Duodenal mucosa (tissue), 2 donors: ENCODE measurements around the gene IDH2.
"Not testable (repeated sequence)": the region's sequence is repeated elsewhere in the genome, so short reads cannot be mapped to it uniquely, and the experiment has no call there.

Experiments
- H3K27ac ChIP-seq: one replicate; pipeline ENCODE4 v1.7.0; 2013; ENCODE audit warnings: low read depth, low read length
- H3K27me3 ChIP-seq, 2 donors: one replicate each; pipeline ENCODE4 v1.7.0; 2013; ENCODE audit warnings: low read length in 2 of 2, control low read depth in 1 of 2; ENCODE audit not compliant: insufficient read depth in 2 of 2, control insufficient read depth in 1 of 2
- H3K36me3 ChIP-seq, 2 donors: one replicate each; pipeline ENCODE4 v1.7.0; 2013; ENCODE audit warnings: low read length in 2 of 2, control low read depth in 1 of 2; ENCODE audit not compliant: insufficient read depth in 2 of 2, control insufficient read depth in 1 of 2
- H3K4me1 ChIP-seq, 2 donors: one replicate each; pipeline ENCODE4 v1.7.0; 2013; ENCODE audit warnings: low read length in 2 of 2, control low read depth in 1 of 2; ENCODE audit not compliant: insufficient read depth in 2 of 2, control insufficient read depth in 1 of 2
- H3K4me3 ChIP-seq, 2 donors: one replicate each; pipeline ENCODE4 v1.7.0; 2013; ENCODE audit warnings: low read length in 2 of 2, low read depth in 1 of 2
- H3K9ac ChIP-seq, 2 donors: one replicate each; pipeline ENCODE4 v1.7.0; 2013; ENCODE audit warnings: low read length in 2 of 2, low read depth in 1 of 2
- H3K9me3 ChIP-seq, 2 donors: one replicate each; pipeline ENCODE4 v1.7.0; 2013; ENCODE audit warnings: low read length in 2 of 2, control low read depth in 1 of 2; ENCODE audit not compliant: control insufficient read depth in 1 of 2

Gene IDH2

DNA sequence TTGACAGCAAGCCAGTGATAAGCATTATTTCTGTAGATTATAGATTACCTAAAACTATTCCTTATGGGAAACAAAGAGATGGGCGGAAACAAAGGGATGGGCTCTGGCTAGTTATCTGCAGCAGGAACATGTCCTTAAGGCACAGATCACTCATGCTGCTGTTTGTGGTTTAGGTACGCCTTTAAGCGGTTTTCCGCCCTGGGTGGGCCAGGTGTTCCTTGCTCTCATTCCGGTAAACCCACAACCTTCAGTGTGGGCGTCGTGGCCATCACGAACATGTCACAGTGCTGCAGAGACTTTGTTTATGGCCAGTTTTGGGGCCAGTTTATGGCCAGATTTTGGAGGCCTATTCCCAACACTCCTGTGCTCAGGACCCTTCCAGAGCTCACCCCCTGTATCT lies 37.3 kb upstream of the IDH2 start:
- H3K9ac ChIP-seq, H3K36me3 ChIP-seq, H3K9me3 ChIP-seq, H3K27me3 ChIP-seq, H3K4me3 ChIP-seq, H3K27ac ChIP-seq: not testable (repeated sequence)
- peaks cover 4 to 11% of the 10 kb centered on the region in 2 donors for H3K4me1 ChIP-seq

DNA sequence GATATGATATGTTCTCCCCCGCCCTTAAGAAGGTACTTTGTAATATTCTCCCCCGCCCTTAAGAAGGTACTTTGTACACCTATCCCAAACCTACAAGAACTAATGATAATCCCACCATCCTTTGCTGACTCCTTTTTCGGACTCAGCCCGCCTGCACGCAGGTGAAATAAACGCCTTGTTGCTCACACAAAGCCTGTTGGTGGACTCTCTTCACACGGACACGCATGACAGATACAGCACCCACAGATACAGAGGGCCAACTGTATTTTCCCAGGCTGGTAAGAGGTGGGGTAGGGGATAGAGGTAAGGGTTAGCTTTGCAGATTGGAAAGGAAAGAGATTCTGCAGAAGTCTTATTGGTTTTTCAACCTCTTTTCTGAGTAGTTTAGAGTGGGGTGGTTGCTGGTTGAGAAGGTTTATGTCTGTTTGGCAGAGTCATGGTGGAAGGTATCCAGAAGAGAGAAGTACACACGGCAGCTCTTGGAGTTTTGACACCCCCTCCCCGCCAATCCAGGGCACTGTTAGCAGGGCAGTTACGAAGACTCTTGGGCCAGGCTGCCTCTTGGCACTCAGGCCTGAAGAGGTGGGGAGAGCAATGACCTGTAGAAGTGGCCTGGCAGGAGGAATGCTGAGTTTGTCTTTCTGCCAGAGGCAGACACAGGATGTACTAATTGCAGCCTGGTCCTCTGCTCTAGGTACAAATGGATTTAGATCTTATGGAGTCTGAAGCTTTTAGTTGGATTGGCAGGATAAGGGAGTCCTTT lies 36.0 kb upstream of the IDH2 start:
- Histone ChIP-seq H3K27me3 (no peaks in the 10 kb centered on the region), H3K9ac (no peak overlapping the region), H3K36me3 (no peaks in the 10 kb centered on the region), H3K4me1 (peaks cover under 1 to 8% of the 10 kb centered on the region in 2 donors), H3K27ac (no peak overlapping the region), H3K9me3 (no peaks in the 10 kb centered on the region), H3K4me3 (no peak overlapping the region)

DNA sequence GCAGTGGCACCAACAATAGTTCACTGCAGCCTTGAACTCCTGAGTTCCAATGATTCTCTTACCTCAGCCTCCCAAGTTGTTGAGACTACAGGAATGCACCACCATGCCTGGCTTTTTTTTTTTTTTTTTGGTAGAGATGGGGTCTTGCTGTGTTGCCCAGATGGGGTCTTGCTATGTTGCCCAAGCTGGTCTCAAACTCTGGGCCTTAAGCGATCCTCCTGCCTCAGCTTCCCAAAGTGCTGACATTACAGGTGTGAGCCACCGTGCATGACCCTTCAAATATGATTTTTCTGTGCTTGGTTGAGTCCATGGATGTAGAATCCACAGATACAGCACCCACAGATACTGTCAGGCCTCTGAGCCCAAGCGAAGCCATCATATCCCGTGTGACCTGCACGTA lies 30.2 kb upstream of the IDH2 start:
- H3K27me3 ChIP-seq, result peaks cover 0 to 3% of the 10 kb centered on the region in 2 donors
- no peaks in the 10 kb centered on the region for H3K9me3 ChIP-seq
- no peaks in the 10 kb centered on the region for H3K4me1 ChIP-seq
- H3K27ac ChIP-seq, result no peak overlapping the region
- no peak overlapping the region for H3K9ac ChIP-seq
- H3K36me3 ChIP-seq, result no peaks in the 10 kb centered on the region
- H3K4me3 ChIP-seq, result no peak overlapping the region

DNA sequence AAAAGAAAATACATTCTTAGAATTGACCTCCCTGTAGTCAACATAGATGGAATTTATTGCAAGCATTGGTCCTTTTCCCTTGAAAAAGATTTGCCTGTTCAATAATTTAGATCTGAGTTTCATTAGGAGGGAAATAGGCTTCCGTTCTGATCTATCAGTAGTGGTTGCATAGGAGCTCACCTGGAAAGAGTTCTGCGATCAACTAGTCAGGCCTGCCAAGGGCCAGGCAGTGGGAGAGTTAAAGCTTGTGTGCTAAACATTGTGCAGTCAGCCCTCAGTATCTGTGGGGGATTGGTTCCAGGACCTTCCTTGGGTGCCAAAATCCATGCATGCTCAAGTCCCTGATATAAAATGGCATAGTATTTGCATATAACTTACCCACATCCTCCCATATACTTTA lies 29.6 kb upstream of the IDH2 start:
- Histone ChIP-seq H3K9me3 (no peaks in the 10 kb centered on the region), H3K27me3 (peaks cover 0 to 3% of the 10 kb centered on the region in 2 donors), H3K4me3 (no peak overlapping the region), H3K27ac (no peak overlapping the region), H3K36me3 (no peaks in the 10 kb centered on the region), H3K9ac (no peak overlapping the region), H3K4me1 (peaks cover 0 to 1% of the 10 kb centered on the region in 2 donors)

DNA sequence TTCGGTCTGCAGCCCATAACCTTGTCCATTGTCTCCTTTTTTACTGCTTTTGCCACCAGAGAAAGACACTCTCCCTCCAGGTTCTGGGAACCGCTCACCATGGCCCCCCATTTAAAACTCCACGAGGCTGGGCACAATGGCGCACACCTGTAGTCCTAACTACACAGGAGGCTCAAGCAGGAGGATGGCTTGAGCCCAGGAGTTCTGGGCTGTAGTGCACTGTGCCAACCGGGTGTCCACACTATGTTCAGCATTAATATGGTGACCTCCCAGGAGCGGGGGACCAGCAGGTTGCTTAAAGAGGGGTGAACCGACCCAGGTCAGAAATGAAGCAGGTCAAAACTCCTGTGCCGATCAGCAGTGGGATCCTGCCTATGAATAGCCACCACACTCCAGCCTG lies 28.0 kb upstream of the IDH2 start:
- Histone ChIP-seq H3K4me3 (no peak overlapping the region), H3K27me3 (peaks cover 0 to 3% of the 10 kb centered on the region in 2 donors), H3K36me3 (no peaks in the 10 kb centered on the region), H3K9me3 (no peaks in the 10 kb centered on the region), H3K27ac (no peak overlapping the region), H3K4me1 (peaks cover 2 to 6% of the 10 kb centered on the region in 2 donors), H3K9ac (no peak overlapping the region)

DNA sequence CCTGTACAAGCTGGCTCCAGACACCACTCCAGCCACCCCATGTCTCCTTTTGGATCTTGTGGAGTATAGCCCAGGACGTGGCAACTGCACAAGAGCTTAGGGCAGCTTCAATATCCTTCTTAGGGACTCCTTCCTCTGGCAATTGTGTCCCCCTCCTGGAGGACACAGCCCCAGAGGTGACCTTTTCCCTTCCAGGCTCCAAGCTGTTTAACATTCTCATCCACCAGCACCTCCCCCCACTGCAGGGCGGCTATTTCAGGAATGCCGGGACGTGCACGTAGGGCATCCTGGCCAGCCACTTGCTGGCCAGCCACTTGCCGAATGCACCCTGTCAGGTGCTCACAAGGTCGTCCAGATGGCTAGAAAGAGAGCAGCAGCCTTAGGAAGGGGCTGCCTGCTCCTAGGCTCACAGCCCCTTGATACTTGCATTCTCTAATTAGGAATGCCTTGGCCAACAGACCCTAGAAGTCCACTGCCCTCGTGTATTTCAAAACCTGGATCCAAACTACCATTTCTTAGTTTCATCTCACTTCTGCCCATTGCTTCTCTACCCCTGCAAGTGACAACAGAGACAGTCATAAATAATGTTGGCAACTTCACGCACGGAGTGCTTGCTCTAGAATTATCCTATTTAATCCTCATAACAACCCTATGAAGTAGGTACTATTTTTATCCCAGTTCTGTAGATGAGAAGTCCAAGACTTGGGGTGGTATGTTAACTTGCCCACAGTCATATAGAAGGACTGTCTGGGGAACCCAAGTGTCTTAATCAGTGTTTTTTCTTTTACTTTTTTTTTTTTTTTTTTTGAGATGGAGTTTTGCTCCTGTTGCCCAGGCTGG lies 24.5 kb upstream of the IDH2 start:
- Histone ChIP-seq H3K27ac (no peak overlapping the region), H3K27me3 (peaks cover 0 to 3% of the 10 kb centered on the region in 2 donors), H3K9me3 (no peaks in the 10 kb centered on the region), H3K4me1 (peaks cover 2 to 6% of the 10 kb centered on the region in 2 donors), H3K9ac (no peak overlapping the region), H3K36me3 (no peaks in the 10 kb centered on the region), H3K4me3 (no peak overlapping the region)

- Histone ChIP-seq H3K27me3 (peaks cover 0 to 3% of the 10 kb centered on the region in 2 donors), H3K9ac (no peak overlapping the region), H3K9me3 (no peaks in the 10 kb centered on the region), H3K27ac (no peak overlapping the region), H3K4me3 (no peak overlapping the region), H3K36me3 (no peaks in the 10 kb centered on the region), H3K4me1 (peaks cover 2 to 8% of the 10 kb centered on the region in 2 donors)
Measured at GRCh38 chr15:90126022-90126421, 23.8 kb upstream of the IDH2 start.

DNA sequence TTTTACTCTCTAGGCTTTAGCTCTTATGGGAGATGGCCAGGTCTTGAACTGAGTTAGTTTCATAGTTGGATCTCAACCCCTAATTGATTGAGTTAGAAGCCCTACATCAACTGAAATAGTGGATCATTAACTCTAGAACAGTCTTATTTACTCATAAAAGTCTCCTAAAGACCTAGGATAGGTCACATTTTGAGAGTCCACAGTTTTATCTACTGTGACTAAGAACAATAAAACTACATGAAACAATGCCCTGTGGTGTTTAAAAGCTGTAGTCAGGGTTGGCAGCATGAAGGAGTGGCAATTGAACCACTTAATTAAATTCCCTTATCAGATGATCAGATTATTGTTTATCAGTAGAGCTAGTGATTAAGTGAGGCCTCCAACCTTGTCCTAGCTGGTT lies 22.2 kb upstream of the IDH2 start:
- H3K27ac ChIP-seq, result peak overlapping the region; percentile 24
- H3K9ac ChIP-seq, result no peak overlapping the region
- H3K4me3 ChIP-seq, result peak overlapping the region in 1 of 2 donors; percentile 25
- H3K9me3 ChIP-seq, result no peaks in the 10 kb centered on the region
- peaks cover 2 to 12% of the 10 kb centered on the region in 2 donors for H3K4me1 ChIP-seq
- peaks cover 0 to 3% of the 10 kb centered on the region in 2 donors for H3K27me3 ChIP-seq
- no peaks in the 10 kb centered on the region for H3K36me3 ChIP-seq

- no peak overlapping the region for H3K27ac ChIP-seq
- H3K4me3 ChIP-seq, result no peak overlapping the region
- H3K9me3 ChIP-seq, result no peaks in the 10 kb centered on the region
- H3K27me3 ChIP-seq, result no peaks in the 10 kb centered on the region
- H3K9ac ChIP-seq, result no peak overlapping the region
- no peaks in the 10 kb centered on the region for H3K36me3 ChIP-seq
- H3K4me1 ChIP-seq, result peaks cover 0 to 6% of the 10 kb centered on the region in 2 donors
Measured at GRCh38 chr15:90121086-90121485, 18.8 kb upstream of the IDH2 start.

DNA sequence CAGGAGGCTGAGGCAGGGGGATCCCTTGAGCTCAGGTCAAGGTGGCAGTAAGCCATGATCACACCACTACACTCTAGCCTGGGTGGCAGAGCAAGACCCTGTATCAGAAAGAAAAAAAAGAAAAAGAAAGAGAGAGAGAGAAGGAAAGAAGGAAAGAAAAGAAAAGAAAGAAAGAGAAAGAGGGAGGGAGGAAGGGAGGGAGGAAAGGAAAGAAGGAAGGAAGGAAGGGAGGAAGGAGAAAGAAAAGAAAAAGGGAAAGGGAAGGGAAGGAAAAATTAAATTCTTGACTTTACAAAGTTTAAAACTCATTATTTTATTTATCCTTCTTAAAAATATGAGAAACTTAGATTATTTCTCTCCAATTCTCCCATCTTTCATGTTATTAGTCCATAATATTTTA lies 17.1 kb upstream of the IDH2 start:
- H3K27me3 ChIP-seq, result no peaks in the 10 kb centered on the region
- H3K9me3 ChIP-seq, result peaks cover 3 to 4% of the 10 kb centered on the region in 2 donors
- peaks cover 0 to 6% of the 10 kb centered on the region in 2 donors for H3K4me1 ChIP-seq
- H3K4me3 ChIP-seq, result no peak overlapping the region
- H3K36me3 ChIP-seq, result no peaks in the 10 kb centered on the region
- no peak overlapping the region for H3K9ac ChIP-seq
- H3K27ac ChIP-seq, result no peak overlapping the region
